ENCODE data around the gene ANKRD2.
A peak's percentile ranks its signal among the peaks of the same experiment; 100 is the strongest.
"Not testable (repeated sequence)": the region's sequence is repeated elsewhere in the genome, so short reads cannot be mapped to it uniquely, and the experiment has no call there.

The ANKRD2 gene

GRCh38 chr10:97572214-97572989 is at the start of gene ANKRD2:
TSS of gene ANKRD2 (plus strand) at chr10:97572779. CDS start at chr10:97572789, 10 bp downstream.
- DNase-seq (ENCODE audit: insufficient read length, low spot score): peak; percentile 71
- FAIRE-seq: peak; percentile 81

- FAIRE-seq (no peak), DNase-seq (ENCODE audit: insufficient read length, low spot score) (no peak)
Measured at GRCh38 chr10:97522937-97523336, 49.6 kb upstream of the ANKRD2 start.

- FAIRE-seq: no peak
- DNase-seq (ENCODE audit: insufficient read length, low spot score): no peak
Measured at GRCh38 chr10:97525086-97525485, 47.5 kb upstream of the ANKRD2 start.

GRCh38 chr10:97525683-97526110 is 46.9 kb upstream of the ANKRD2 start:
- DNase-seq (ENCODE audit: insufficient read length, low spot score): no peak
- no peak for FAIRE-seq

- FAIRE-seq; DNase-seq (ENCODE audit: insufficient read length, low spot score): not testable (repeated sequence)
Measured at GRCh38 chr10:97528876-97529275, 43.7 kb upstream of the ANKRD2 start.

GRCh38 chr10:97529685-97530465 is 42.7 kb upstream of the ANKRD2 start:
- DNase-seq (ENCODE audit: insufficient read length, low spot score) (no peak), FAIRE-seq (no peak)

GRCh38 chr10:97531401-97531986 is 41.1 kb upstream of the ANKRD2 start:
- DNase-seq (ENCODE audit: insufficient read length, low spot score): no peak
- FAIRE-seq: no peak

GRCh38 chr10:97532935-97533671 is 39.5 kb upstream of the ANKRD2 start:
- DNase-seq (ENCODE audit: insufficient read length, low spot score) (peak; percentile 41), FAIRE-seq (peak; percentile 83)

GRCh38 chr10:97533888-97534287 is 38.7 kb upstream of the ANKRD2 start:
- DNase-seq (ENCODE audit: insufficient read length, low spot score) (no peak), FAIRE-seq (no peak)

GRCh38 chr10:97534746-97535367 is 37.7 kb upstream of the ANKRD2 start:
- no peak for FAIRE-seq
- no peak for DNase-seq (ENCODE audit: insufficient read length, low spot score)

GRCh38 chr10:97537186-97537869 is 35.3 kb upstream of the ANKRD2 start:
- DNase-seq (ENCODE audit: insufficient read length, low spot score): no peak
- FAIRE-seq: no peak

GRCh38 chr10:97538411-97538810 is 34.2 kb upstream of the ANKRD2 start:
- FAIRE-seq (no peak), DNase-seq (ENCODE audit: insufficient read length, low spot score) (no peak)

GRCh38 chr10:97538839-97539238 is 33.7 kb upstream of the ANKRD2 start:
- FAIRE-seq: no peak
- DNase-seq (ENCODE audit: insufficient read length, low spot score): no peak

GRCh38 chr10:97539523-97540200 is 32.9 kb upstream of the ANKRD2 start:
- peak; percentile 92 for FAIRE-seq
- DNase-seq (ENCODE audit: insufficient read length, low spot score): peak; percentile 78

GRCh38 chr10:97540669-97541500 is 31.7 kb upstream of the ANKRD2 start:
- FAIRE-seq (peak; percentile 31), DNase-seq (ENCODE audit: insufficient read length, low spot score) (no peak)

- DNase-seq (ENCODE audit: insufficient read length, low spot score): peak; percentile 79
Measured at GRCh38 chr10:97542169-97543024, 30.2 kb upstream of the ANKRD2 start.

GRCh38 chr10:97543025-97543546 is 29.5 kb upstream of the ANKRD2 start:
- FAIRE-seq: peak; percentile 99
- DNase-seq (ENCODE audit: insufficient read length, low spot score): peak; percentile 93

More at GRCh38 chr10:97542169-97543024, 30.2 kb upstream of the ANKRD2 start:
- FAIRE-seq: peak; percentile 81

Measured in HTR-8/SVneo (cell line).